A549 (cell line): ENCODE results near the gene CREB5. TPM values are rescaled to one million over a fixed set of nuclear protein-coding genes. Genes with fewer than 3 reads are reported as not detected.

Source experiments
- ATAC-seq, 2 experiments: fragments of 200-7000 bp in 1 of 2; fragments of >200 bp in 1 of 2; cut with Nextera tagmentation in 1 of 2; cut with Tn5 transposase in 1 of 2; 3 replicates each; pipeline versions ENCODE4 v1.8.0 to v1.9.1; 2018 to 2020; ENCODE audit warnings: mild to moderate bottlenecking in 1 of 2, moderate library complexity in 1 of 2
- CTCF ChIA-PET: fragments of 300-600 bp; sonication (Branson Sonifier 250); formaldehyde crosslinking; extraction: SDS; loops from one replicate; lab custom pipeline; 2021; ENCODE audit warnings: antibody characterized with exemption, inconsistent platforms; lab: Yijun Ruan, JAX
- POLR2A ChIA-PET: fragments of 350-600 bp; formaldehyde crosslinking; extraction: SDS; loops from one replicate; lab custom pipeline; 2021; ENCODE audit warnings: antibody characterized with exemption, inconsistent platforms; lab: Yijun Ruan, JAX
- DNase-seq, 2 experiments: peaks; one replicate each; pipeline versions ENCODE4 v3.0.0 to v3.0.0-alpha.2; 2011 to 2016; ENCODE audit warnings: low read depth in 1 of 2, low spot score in 1 of 2
- FAIRE-seq: peaks from 2 replicates; lab custom pipeline; 2011; peaks lifted over from hg19 to GRCh38; lab: Jason Lieb, UNC
- H3K27ac ChIP-seq, 2 experiments: fragments of >200 bp; sonication (Bioruptor Twin); formaldehyde crosslinking; 3 replicates each; pipeline ENCODE4 v1.5.1; 2016 to 2017
- H3K4me1 ChIP-seq: fragments of >200 bp; sonication (Bioruptor Twin); formaldehyde crosslinking; 3 replicates; pipeline ENCODE4 v1.6.1; 2016
- H3K4me2 ChIP-seq: fragments of >200 bp; sonication (Bioruptor Twin); formaldehyde crosslinking; 3 replicates; pipeline ENCODE4 v1.6.1; 2016
- H3K4me3 ChIP-seq: fragments of >200 bp; sonication (Bioruptor Twin); formaldehyde crosslinking; 3 replicates; pipeline ENCODE4 v1.5.1; 2016
- H3K9me3 ChIP-seq: fragments of >200 bp; sonication (Bioruptor Twin); formaldehyde crosslinking; 3 replicates; pipeline ENCODE4 v1.6.1; 2016
- BCL3 ChIP-seq: fragments of >200 bp; sonication (Bioruptor Twin); formaldehyde crosslinking; IDR thresholded peaks from 3 replicates; pipeline ENCODE4 v1.6.1; 2016
- BHLHE40 ChIP-seq: IDR thresholded peaks from 2 replicates; pipeline ENCODE4 v1.6.1; 2012; ENCODE audit warnings: low read depth, low read length, inconsistent platforms
- CEBPB ChIP-seq, 2 experiments: fragments of >200 bp in 1 of 2; sonication (Bioruptor Twin) in 1 of 2; formaldehyde crosslinking in 1 of 2; IDR thresholded peaks; 2 replicates each; pipeline ENCODE4 v1.6.1; 2012 to 2016
- CTCF ChIP-seq: fragments of >200 bp; sonication (Bioruptor Twin); formaldehyde crosslinking; IDR thresholded peaks from 3 replicates; pipeline ENCODE4 v1.5.1; 2016
- E2F6 ChIP-seq: IDR thresholded peaks from 2 replicates; pipeline ENCODE4 v1.6.1; 2012; ENCODE audit warnings: low read depth, borderline replicate concordance
- EHMT2 ChIP-seq: fragments of 200-600 bp; sonication (generic); IDR thresholded peaks from 2 replicates; pipeline ENCODE4 v1.6.1; 2016; ENCODE audit warnings: antibody characterized with exemption, low read depth, mild to moderate bottlenecking, moderate library complexity
- FOSL2 ChIP-seq, 2 experiments: fragments of 450-650 bp in 1 of 2; fragments of >200 bp in 1 of 2; sonication (Bioruptor Twin) in 1 of 2; formaldehyde crosslinking; IDR thresholded peaks; 2 replicates each; pipeline versions ENCODE4 v1.5.0 to v1.6.1; 2016 to 2020; ENCODE audit warnings: mild to moderate bottlenecking in 1 of 2, moderate library complexity in 1 of 2
- FOXS1 ChIP-seq: fragments of 250-450 bp; sonication (Bioruptor Pico); IDR thresholded peaks from 2 replicates; pipeline ENCODE4 v1.5.0; 2020; ENCODE audit warnings: mild to moderate bottlenecking, moderate library complexity
- GATA3 ChIP-seq: IDR thresholded peaks from 2 replicates; pipeline ENCODE4 v1.6.1; 2012; ENCODE audit warnings: borderline replicate concordance
- HMGXB4 ChIP-seq: fragments of 250-450 bp; sonication (Bioruptor Pico); IDR thresholded peaks from 2 replicates; pipeline ENCODE4 v1.5.0; 2021; ENCODE audit warnings: mild to moderate bottlenecking, moderate library complexity, borderline replicate concordance
- JUN ChIP-seq, 2 experiments: fragments of >200 bp; sonication (Bioruptor Twin); formaldehyde crosslinking; IDR thresholded peaks; 2 replicates in 1 of 2; 3 replicates in 1 of 2; pipeline ENCODE4 v1.6.1; 2016 to 2017
- KDM1A ChIP-seq: fragments of 200-600 bp; sonication (generic); IDR thresholded peaks from 2 replicates; pipeline ENCODE4 v1.6.1; 2016; ENCODE audit warnings: low read depth, mild to moderate bottlenecking
- MAZ ChIP-seq: fragments of 150-350 bp; IDR thresholded peaks from 2 replicates; pipeline ENCODE4 v1.6.1; 2014; ENCODE audit warnings: antibody characterized with exemption, low read depth, low read length, borderline replicate concordance
- NR3C1 ChIP-seq: fragments of >200 bp; sonication (Bioruptor Twin); formaldehyde crosslinking; IDR thresholded peaks from 3 replicates; pipeline ENCODE4 v1.6.1; 2017
- PHF8 ChIP-seq: fragments of 200-600 bp; sonication (generic); IDR thresholded peaks from 2 replicates; pipeline ENCODE4 v1.6.1; 2016; ENCODE audit warnings: low read depth, mild to moderate bottlenecking, antibody characterized with exemption, moderate library complexity, borderline replicate concordance
- RAD21 ChIP-seq, 2 experiments: fragments of >200 bp in 1 of 2; sonication (Bioruptor Twin) in 1 of 2; formaldehyde crosslinking in 1 of 2; IDR thresholded peaks in 1 of 2; conservative IDR thresholded peaks in 1 of 2; 2 replicates in 1 of 2; 3 replicates in 1 of 2; pipeline ENCODE4 v1.6.1; 2012 to 2018; ENCODE audit warnings: inconsistent platforms in 1 of 2
- REST ChIP-seq: fragments of 200-600 bp; sonication (generic); IDR thresholded peaks from 2 replicates; pipeline ENCODE4 v1.6.1; 2016; ENCODE audit warnings: antibody characterized with exemption, mild to moderate bottlenecking, moderate library complexity
- RFX5 ChIP-seq: fragments of 450-650 bp; IDR thresholded peaks from 2 replicates; pipeline ENCODE4 v1.7.1; 2014; ENCODE audit warnings: antibody characterized with exemption, mild to moderate bottlenecking, moderate library complexity
- SMC3 ChIP-seq: fragments of >200 bp; sonication (Bioruptor Twin); formaldehyde crosslinking; IDR thresholded peaks from 3 replicates; pipeline ENCODE4 v1.6.1; 2018; ENCODE audit warnings: inconsistent platforms
- SREBF2 ChIP-seq: fragments of 450-650 bp; IDR thresholded peaks from 2 replicates; pipeline ENCODE4 v1.6.1; 2014; ENCODE audit warnings: mild to moderate bottlenecking, moderate library complexity
- USF2 ChIP-seq: fragments of 450-650 bp; IDR thresholded peaks from 2 replicates; pipeline ENCODE4 v1.6.1; 2014; ENCODE audit warnings: antibody characterized with exemption
- ZC3H11A ChIP-seq: fragments of 450-650 bp; IDR thresholded peaks from 2 replicates; pipeline ENCODE4 v1.6.1; 2014; ENCODE audit warnings: antibody characterized with exemption, mild to moderate bottlenecking
- ZFP36 ChIP-seq: fragments of 450-650 bp; IDR thresholded peaks from 2 replicates; pipeline ENCODE4 v1.6.1; 2014; ENCODE audit warnings: borderline replicate concordance; ENCODE audit not compliant: partially characterized antibody
- WGBS: methylation state at CpG from one replicate; pipeline ENCODE4 v1.1.6; 2017; ENCODE audit errors: missing lambda C conversion rate; 5-methylcytosine and 5-hydroxymethylcytosine counted together
- polyA plus RNA-seq, 4 experiments: library from polyadenylated mRNA; depleted of rRNA in 3 of 4; stranded (reverse); fragments of >200 nt; fragmentation: RNase III in 1 of 4; extraction: RNeasy Plus Mini Kit Qiagen cat#74134 plus additional on column Dnase treatment in 1 of 4; gene quantifications; 2 replicates in 3 of 4; 3 replicates in 1 of 4; pipeline ENCODE4 v1.2.3, GENCODE V29; 2011 to 2017

Gene CREB5
- polyA plus RNA-seq, 2 of the 4 experiments (the other 2 are of a cell fraction): 0.61 to 1.5 TPM

GRCh38 chr7:28623105-28623730 is 210.9 kb downstream of the CREB5 start:
- no peaks in the 10 kb centered on the region for H3K4me1 ChIP-seq
- DNase-seq: no peak
- WGBS: 64% methylated on average over 5 of the region's 5 CpGs
- ChIA-PET CTCF (interaction anchor here (0.8 kb wide), 1 partner anchor 239 kb away, joined by 3 read pairs; no protein-coding TSS in a partner anchor), POLR2A (no interaction called here)
- ATAC-seq: no peak
- no peaks in the 10 kb centered on the region for H3K9me3 ChIP-seq
- FAIRE-seq: no peak
- H3K27ac ChIP-seq: no peak overlapping the region
- no peak overlapping the region for H3K4me3 ChIP-seq
- H3K4me2 ChIP-seq: no peak overlapping the region
- TF ChIP-seq KDM1A: no peak
- no peak for TF ChIP-seq EHMT2
- TF ChIP-seq ZC3H11A: no peak
- TF ChIP-seq FOXS1 (CRISPR knock-in tag): no peak
- TF ChIP-seq GATA3: no peak
- no peak for TF ChIP-seq E2F6
- no peak for TF ChIP-seq USF2
- TF ChIP-seq PHF8: no peak
- TF ChIP-seq JUN (IDR thresholded peaks at IDR 0.05): no peak

- Histone ChIP-seq H3K4me3 (no peak overlapping the region), H3K27ac (no peak overlapping the region), H3K9me3 (no peaks in the 10 kb centered on the region), H3K4me2 (no peak overlapping the region)
- WGBS: 21% methylated on average over 5 of the region's 5 CpGs
- ATAC-seq: peak in 1 of 2 experiments; percentile 50; a peak in 3 of 6 replicates
- no peak for TF ChIP-seq RFX5
- TF ChIP-seq MAZ: no peak
- no peak for TF ChIP-seq NR3C1
- TF ChIP-seq SMC3: peak; percentile 44; the same call in 1 of the 3 replicates
- TF ChIP-seq CTCF: peak; percentile 54
- peak; percentile 45 to 54; a peak in 4 of 5 replicates for TF ChIP-seq RAD21 (conservative IDR thresholded peaks at IDR 0.05 in 1 of 2, IDR thresholded peaks at IDR 0.05 in 1 of 2)
- TF ChIP-seq, all 56 proteins: peak for 3
- FAIRE-seq (no peak), DNase-seq (peak in 1 of 2 experiments; percentile 9)
- no peaks in the 10 kb centered on the region for H3K4me1 ChIP-seq
- ChIA-PET CTCF (no interaction called here), POLR2A (no interaction called here)
Observed at GRCh38 chr7:28623863-28624262, 211.5 kb downstream of the CREB5 start.

- ATAC-seq: no peak
- FAIRE-seq: no peak
- Histone ChIP-seq H3K9me3 (no peaks in the 10 kb centered on the region), H3K27ac (no peak overlapping the region), H3K4me2 (no peak overlapping the region), H3K4me1 (no peaks in the 10 kb centered on the region), H3K4me3 (no peak overlapping the region)
- WGBS: 33% methylated on average over 2 of the region's 2 CpGs
- DNase-seq: no peak
- ChIA-PET CTCF (interaction anchor here (0.5 kb wide), 1 partner anchor 107 kb away, joined by 3 read pairs; no protein-coding TSS in a partner anchor), POLR2A (no interaction called here)
- TF ChIP-seq KDM1A (no peak), BHLHE40 (no peak), BCL3 (no peak), JUN (IDR thresholded peaks at IDR 0.05) (no peak), RFX5 (no peak), SREBF2 (no peak), ZFP36 (no peak), REST (no peak), FOSL2 (IDR thresholded peaks at IDR 0.05) (no peak), FOSL2 (CRISPR knock-in tag; IDR thresholded peaks at IDR 0.05) (no peak), HMGXB4 (CRISPR knock-in tag) (no peak), CEBPB (IDR thresholded peaks at IDR 0.05) (no peak)
Observed at GRCh38 chr7:28625432-28625831, 213.1 kb downstream of the CREB5 start.
